COLO668 (cell line): ENCODE data around the gene NOP56.

Experiments used
- DNase-seq: peaks from one replicate; lab custom pipeline; 2025; ENCODE audit not compliant: unreplicated experiment; lab: John Stamatoyannopoulos, UW

Gene NOP56

GRCh38 chr20:2700913-2701620, 48.6 kb downstream of the NOP56 start:
- DNase-seq = no peak

- no peak for DNase-seq
These were observed 49.2 kb downstream of the NOP56 start for GRCh38 chr20:2701671-2702081.

DNA sequence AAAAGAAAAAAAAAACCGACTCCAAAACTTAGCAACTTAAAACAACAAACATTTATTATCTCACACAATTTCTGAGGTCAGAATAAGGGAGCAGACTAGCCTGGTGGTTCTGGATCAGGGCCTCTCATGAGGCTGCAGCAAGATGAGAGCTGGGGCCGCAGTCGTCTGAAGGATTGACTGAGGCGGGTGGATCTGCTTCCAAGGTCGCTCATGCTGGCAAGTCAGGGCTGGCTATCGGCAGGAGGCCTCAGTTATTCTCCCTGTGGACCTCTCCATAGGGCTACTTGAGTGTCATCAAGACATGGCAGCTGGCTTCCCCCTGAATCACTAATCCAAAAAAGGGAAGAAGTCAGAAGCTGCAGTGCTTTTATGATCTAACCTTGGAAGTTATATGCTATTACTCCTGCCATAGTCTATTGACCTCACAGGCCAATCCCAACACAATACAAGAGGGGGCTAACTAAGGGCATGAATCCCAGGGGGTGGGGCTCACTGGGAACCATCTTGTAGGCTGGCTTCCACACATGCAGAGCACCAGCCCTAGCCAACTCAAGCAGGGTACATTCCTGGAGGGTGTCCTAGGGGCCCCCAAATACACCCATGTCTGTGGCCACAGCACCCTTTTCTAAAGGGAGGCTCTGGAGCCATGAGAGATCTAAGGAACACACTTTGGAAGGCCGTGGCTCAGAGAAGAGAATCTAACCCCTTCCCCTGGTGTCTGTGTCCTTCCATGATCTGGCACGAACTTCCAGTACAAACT, 51.5 kb downstream of the NOP56 start:
- DNase-seq = no peak

DNA sequence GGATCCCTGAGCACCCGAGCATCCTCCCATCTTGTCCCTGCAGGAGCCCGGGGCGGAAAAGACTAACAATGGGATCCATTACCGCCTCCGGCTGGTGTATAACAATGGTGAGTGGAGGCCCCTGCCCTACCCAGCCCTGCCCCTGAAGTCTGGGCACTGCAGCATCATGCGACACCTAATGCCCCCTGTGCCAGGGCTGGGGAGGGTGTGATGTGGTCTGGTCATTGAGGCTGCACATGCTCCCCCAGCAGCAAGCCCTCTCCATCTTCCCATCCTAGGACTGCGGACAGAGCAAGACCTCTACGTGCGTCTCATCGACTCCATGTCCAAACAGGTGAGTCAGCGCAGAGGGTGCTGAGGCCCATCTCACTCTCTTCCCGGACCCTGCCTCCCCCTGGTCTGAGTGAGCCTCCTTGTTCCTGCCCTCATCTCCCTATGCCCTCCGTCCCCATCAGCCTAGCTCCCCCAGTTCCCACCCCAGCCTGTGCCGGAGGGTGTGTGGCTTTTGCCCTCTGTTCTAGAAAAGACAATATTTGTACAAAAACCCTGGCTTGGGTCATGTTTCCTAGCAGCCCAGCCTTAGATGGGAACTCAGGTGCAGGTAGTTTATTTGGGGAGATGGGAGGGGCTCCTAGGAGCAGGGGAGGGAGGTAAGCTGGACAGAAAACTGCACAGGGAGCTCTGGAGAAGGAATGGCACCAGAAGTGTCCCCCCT, 53.7 kb downstream of the NOP56 start:
- DNase-seq = no peak

DNA sequence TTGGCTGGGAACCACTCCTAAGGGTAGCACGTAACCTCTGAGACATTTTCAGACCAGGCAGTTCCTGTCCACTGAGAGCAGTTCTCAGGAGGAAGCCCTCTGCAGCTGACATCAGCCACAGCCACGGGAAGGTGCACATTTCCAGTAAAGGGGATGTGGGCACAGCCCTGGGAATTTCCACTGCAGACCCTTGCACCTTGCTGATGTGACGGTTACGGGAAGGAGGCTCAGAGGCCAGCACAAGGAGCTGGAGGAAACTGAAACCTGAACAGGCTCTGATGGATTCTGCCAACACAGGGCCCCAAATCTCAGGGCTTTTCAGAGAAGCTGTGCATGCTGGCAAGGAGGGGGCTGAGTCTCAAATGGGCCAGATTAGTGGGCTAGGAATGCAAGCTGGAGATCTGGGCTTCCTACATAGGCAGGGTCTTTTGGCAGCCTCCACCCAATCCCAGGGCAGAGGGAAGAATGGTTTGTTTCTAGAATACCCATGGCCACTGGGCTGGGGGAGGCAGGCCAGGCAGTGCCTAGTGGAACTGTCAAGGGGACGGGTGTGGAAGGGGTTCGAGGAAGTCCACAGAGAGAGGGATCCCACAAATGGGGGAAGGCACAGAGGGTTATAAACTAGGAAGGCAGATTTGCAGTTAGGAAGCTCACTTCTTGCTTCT, 54.4 kb downstream of the NOP56 start:
- DNase-seq = no peak

DNA sequence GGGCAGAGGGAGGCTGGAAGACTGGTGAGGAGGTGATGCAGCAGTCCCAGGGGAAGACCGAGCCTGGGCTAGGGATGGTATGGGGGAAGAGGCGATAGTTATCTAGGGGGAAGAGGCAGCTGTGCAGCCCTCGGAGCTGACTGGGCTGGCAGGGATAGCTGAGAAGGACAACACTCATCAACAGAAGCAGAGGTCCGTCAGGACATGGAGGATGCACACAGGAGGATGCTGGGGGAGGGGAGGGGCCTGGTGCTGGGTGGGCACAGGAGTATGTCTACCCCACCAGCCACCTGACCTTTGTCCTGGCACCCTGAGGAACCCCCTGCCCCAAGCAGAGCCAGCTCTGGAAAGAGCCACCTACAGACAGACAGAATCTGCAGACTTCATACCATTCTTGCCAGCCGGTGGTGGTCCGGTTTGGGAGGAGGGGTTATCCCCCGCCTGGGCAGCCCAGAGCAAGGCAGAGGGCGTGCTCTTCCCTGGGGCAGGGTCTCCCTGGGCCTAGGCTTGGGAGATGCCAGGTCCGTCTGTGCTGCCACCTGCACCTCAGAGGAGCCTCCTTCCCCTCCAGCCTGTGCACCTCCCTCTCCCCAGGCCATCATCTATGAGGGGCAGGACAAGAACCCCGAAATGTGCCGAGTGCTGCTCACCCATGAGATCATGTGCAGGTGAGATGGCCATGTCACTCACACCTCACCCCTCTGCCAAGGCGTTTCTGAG, 55.1 kb downstream of the NOP56 start:
- no peak for DNase-seq
